ENCODE measurements around the gene RPH3AL.

DNA sequence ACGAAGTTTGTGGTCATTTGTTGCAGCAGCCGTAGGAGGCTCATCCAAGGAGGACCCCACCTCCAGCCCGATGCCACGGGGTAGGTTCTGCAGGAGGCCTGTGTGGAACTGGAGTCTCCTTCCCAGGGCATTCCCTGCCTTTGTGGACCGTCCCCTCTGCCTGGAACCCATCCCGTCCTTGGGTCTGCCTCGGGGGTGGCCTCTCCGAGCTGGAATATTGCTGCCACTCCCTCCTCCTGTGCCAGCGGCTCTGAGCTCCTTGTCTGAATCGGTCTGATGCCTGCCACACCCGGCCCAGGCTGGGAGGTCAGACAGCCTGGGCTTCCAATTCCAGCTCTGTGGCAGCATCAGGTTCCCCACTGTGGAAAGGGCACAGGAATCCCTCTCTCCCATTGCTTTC lies 189.9 kb downstream of the RPH3AL start:
- TF ChIP-seq GATA2 (IDR thresholded peaks at IDR 0.05; ENCODE audit: low read depth, low read length) (no peak), GATA3 (IDR thresholded peaks at IDR 0.05; ENCODE audit: low read depth, low read length) (no peak)

All from SH-SY5Y (cell line).